Measurements from ENCODE around the gene PTH1R. TPM values are rescaled to one million over a fixed set of nuclear protein-coding genes. Genes with fewer than 3 reads are reported as not detected.

PTH1R gene
- total RNA-seq, 1 experiment from 2014 or later: 1.0 TPM

DNA sequence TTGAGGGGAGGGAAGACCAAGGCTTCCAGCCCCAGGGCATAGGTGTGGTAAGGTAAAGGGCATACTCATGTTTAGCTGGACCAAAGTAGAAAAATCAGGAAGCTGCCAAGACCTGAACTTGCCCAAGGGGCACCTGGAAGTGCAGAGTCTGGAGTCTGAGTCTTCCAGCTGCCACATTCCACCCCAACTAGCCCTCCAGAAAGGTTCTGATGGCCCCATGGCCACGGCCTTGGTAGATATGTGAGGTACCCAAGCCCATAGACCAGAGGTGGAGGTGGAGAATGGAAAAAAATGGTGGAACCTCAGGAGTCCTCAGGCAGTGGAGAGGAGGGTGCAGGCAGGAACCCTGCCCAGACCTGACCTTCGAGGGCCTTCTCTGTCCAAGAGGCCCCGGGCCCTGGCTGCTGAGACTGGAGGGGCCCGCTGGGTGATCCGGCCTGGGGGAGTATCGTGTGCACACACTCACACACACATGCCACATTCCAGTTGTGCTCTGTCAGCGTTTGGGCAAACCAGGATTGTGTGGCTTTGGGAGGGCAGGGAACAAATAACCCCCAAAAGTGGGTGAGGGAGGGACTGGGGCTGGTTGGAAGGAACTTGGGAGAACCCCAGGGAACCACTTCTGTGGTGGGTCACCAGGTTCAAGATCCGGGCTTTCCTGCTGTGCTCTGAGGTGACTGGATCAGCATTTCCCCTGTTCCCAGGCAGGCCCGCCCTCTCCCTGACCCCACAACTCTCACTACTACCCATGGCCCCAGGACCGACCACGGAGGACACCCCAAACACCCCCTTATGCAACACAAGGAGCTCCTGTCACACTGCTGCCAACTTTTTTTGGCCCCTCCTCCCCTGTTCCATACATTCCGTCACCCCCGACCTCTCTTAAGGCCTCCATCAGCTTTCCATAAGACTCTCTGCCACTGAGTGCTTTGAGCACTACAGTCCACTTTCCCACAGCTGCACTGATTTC, 25.9 kb upstream of the PTH1R start:
- Histone ChIP-seq H3K23me2 (ENCODE audit: insufficient read length, low read depth, low read length, poor library complexity, severe bottlenecking) (no peaks in the 10 kb centered on the region), H2BK120ac (ENCODE audit: low read depth, low read length, poor library complexity, severe bottlenecking) (no peak overlapping the region), H3K56ac (ENCODE audit: insufficient read length, low read depth, low read length) (no peak overlapping the region), H2BK5ac (ENCODE audit: insufficient read length, low read length) (no peak overlapping the region), H3K79me1 (ENCODE audit: insufficient read depth, low read depth, low read length, poor library complexity, severe bottlenecking) (no peaks in the 10 kb centered on the region), H4K8ac (replicated peaks; ENCODE audit: insufficient read length, low read depth, low read length) (no peak overlapping the region), H4K91ac (ENCODE audit: insufficient read length, low read depth, low read length) (no peak overlapping the region), H3K27me3 (ENCODE audit: insufficient read depth, low read length) (no peaks in the 10 kb centered on the region), H4K20me1 (ENCODE audit: control insufficient read depth, insufficient read depth, insufficient read length) (no peaks in the 10 kb centered on the region), H2BK12ac (ENCODE audit: insufficient read length, low read depth, low read length) (no peak overlapping the region), H2BK15ac (ENCODE audit: low read depth, low read length) (no peak overlapping the region), H3K23ac (ENCODE audit: insufficient read length, low read depth, low read length) (no peak overlapping the region), H2AFZ (ENCODE audit: low read length) (no peak overlapping the region), H3K4me1 (ENCODE audit: insufficient read depth, low read length) (no peaks in the 10 kb centered on the region), H3K9me3 (ENCODE audit: control insufficient read depth, low read depth, low read length) (no peaks in the 10 kb centered on the region), H3K4me2 (ENCODE audit: insufficient read depth, insufficient read length, low read length) (no peak overlapping the region), H3K27ac (ENCODE audit: insufficient read length, low read depth, low read length) (no peak overlapping the region), H3K14ac (ENCODE audit: insufficient read depth, low read length) (no peak overlapping the region; the same call in 1 of the 2 replicates), H3K18ac (ENCODE audit: insufficient read length, low read depth, low read length) (no peak overlapping the region), H3K4ac (ENCODE audit: low read depth, low read length) (no peak overlapping the region), H3T11ph (ENCODE audit: low read length) (no peak overlapping the region), H2BK20ac (ENCODE audit: low read depth, low read length, poor library complexity, severe bottlenecking) (no peak overlapping the region), H3K9ac (ENCODE audit: extremely low read depth, insufficient read length, low read length) (no peak overlapping the region), H2AK5ac (ENCODE audit: insufficient read length, low read length) (no peak overlapping the region), H4K5ac (ENCODE audit: insufficient read length, low read depth, low read length) (no peak overlapping the region), H3K79me2 (ENCODE audit: insufficient read depth, low read length) (no peaks in the 10 kb centered on the region)
- H3K4me3 Mint-ChIP-seq: no peak overlapping the region
- DNase-seq: peak; percentile 18
- no peak for TF ChIP-seq CTCF (conservative IDR thresholded peaks at IDR 0.05)
- peaks cover 11 to 15% of the 10 kb centered on the region in 2 experiments for H3K4me1 Mint-ChIP-seq
- H3K36me3 Mint-ChIP-seq (ENCODE audit: insufficient read depth in 1 of 3, low read depth in 3 of 3): no peaks in the 10 kb centered on the region
- no peaks in the 10 kb centered on the region for H3K9me3 Mint-ChIP-seq
- H3K27me3 Mint-ChIP-seq (ENCODE audit: low read depth): peaks cover 13% of the 10 kb centered on the region
- no CpG with 5 or more reads among the region's 13 CpGs for WGBS (ENCODE audit: extremely low coverage, insufficient read length, low lambda C conversion rate)
- no peak overlapping the region; a peak in 1 of 7 replicates for H3K27ac Mint-ChIP-seq

Measured in H9 (cell line).